GM12878 (cell line): Measurements from ENCODE around the gene ACKR4.

Source experiments
- CREM ChIP-seq: IDR thresholded peaks from 2 replicates; pipeline ENCODE4 v1.6.1; 2014; ENCODE audit warnings: antibody characterized with exemption, low read depth
- CTCF ChIP-seq, 3 experiments: IDR thresholded peaks in 2 of 3; conservative IDR thresholded peaks in 1 of 3; 2 replicates each; pipeline ENCODE4 v1.5.1; 2011; ENCODE audit warnings: low read depth in 3 of 3, low read length in 3 of 3, mild to moderate bottlenecking in 3 of 3, control low read depth in 2 of 3, moderate library complexity in 2 of 3, inconsistent platforms in 1 of 3, mixed read lengths in 1 of 3; ENCODE audit not compliant: control insufficient read depth in 2 of 3, insufficient read depth in 1 of 3; ENCODE audit errors: extremely low read depth in 1 of 3
- IKZF1 ChIP-seq: fragments of 450-650 bp; conservative IDR thresholded peaks from 2 replicates; pipeline ENCODE4 v1.6.1; 2017; ENCODE audit warnings: antibody characterized with exemption, mild to moderate bottlenecking
- JUND ChIP-seq: IDR thresholded peaks from 2 replicates; pipeline ENCODE4 v1.6.1; 2012; ENCODE audit warnings: low read depth, mild to moderate bottlenecking, low read length, improper control_type of control experiment, moderate library complexity
- LARP7 ChIP-seq: fragments of 450-650 bp; IDR thresholded peaks from 2 replicates; pipeline ENCODE4 v1.6.1; 2017; ENCODE audit warnings: mild to moderate bottlenecking
- POLR2A ChIP-seq: IDR thresholded peaks from 2 replicates; pipeline ENCODE4 v1.6.1; 2011; ENCODE audit warnings: low read depth, mild to moderate bottlenecking, low read length
- RAD21 ChIP-seq: IDR thresholded peaks from 2 replicates; pipeline ENCODE4 v1.6.1; 2011; ENCODE audit warnings: mild to moderate bottlenecking, low read depth, low read length, moderate library complexity; ENCODE audit not compliant: insufficient read depth
- SREBF2 ChIP-seq: IDR thresholded peaks from 2 replicates; pipeline ENCODE4 v1.6.1; 2012; ENCODE audit warnings: mild to moderate bottlenecking, low read length
- TAF1 ChIP-seq: IDR thresholded peaks from 2 replicates; pipeline ENCODE4 v1.6.1; 2011; ENCODE audit warnings: mild to moderate bottlenecking, low read depth, low read length, borderline replicate concordance
- ZNF217 ChIP-seq: fragments of 450-650 bp; IDR thresholded peaks from 2 replicates; pipeline ENCODE4 v1.6.1; 2017; ENCODE audit warnings: antibody characterized with exemption, mild to moderate bottlenecking

- no peak for TF ChIP-seq CREM
- TF ChIP-seq POLR2A, result no peak
- no peak for TF ChIP-seq RAD21
- no peak for TF ChIP-seq ZNF217
- no peak for TF ChIP-seq JUND
- no peak for TF ChIP-seq IKZF1
- no peak for TF ChIP-seq SREBF2
- no peak for TF ChIP-seq LARP7
- no peak for TF ChIP-seq TAF1
- no peak for TF ChIP-seq CTCF (IDR thresholded peaks at IDR 0.05 in 2 of 3, conservative IDR thresholded peaks at IDR 0.05 in 1 of 3; ENCODE audit: control insufficient read depth in 2 of 3, extremely low read depth in 1 of 3, insufficient read depth in 1 of 3, low read depth in 3 of 3, low read length in 3 of 3)
Measured at GRCh38 chr3:132561003-132561402, 36.1 kb upstream of the ACKR4 start.
